PC-9 (cell line): ENCODE results near the gene SPA17. TPM values are rescaled to one million over a fixed set of nuclear protein-coding genes. Genes with fewer than 3 reads are reported as not detected.

Experiments
- BruUV-seq: library from RNA; stranded (reverse); fragments of 400-500 nt; replicated peaks from 2 replicates; lab custom pipeline; 2021; lab: Mats Ljungman, UMichigan
- CTCF ChIA-PET: fragments of 300-600 bp; sonication (Branson Sonifier 250); formaldehyde crosslinking; loops from one replicate; lab custom pipeline; 2022; ENCODE audit warnings: antibody characterized with exemption; lab: Charles Lee
- POLR2A ChIA-PET: fragments of 300-600 bp; sonication (Branson Sonifier 250); formaldehyde crosslinking; loops from one replicate; lab custom pipeline; 2022; ENCODE audit warnings: antibody characterized with exemption; ENCODE audit not compliant: unreplicated experiment; lab: Charles Lee
- DNase-seq, 2 experiments: peaks; one replicate each; pipeline versions ENCODE4 v3.0.0 to v3.0.0-alpha.2; 2015 to 2022; ENCODE audit warnings: mixed read lengths in 1 of 2
- H2AFZ ChIP-seq: fragments of 200-600 bp; sonication (generic); 2 replicates; pipeline ENCODE4 v1.8.1; 2017; ENCODE audit warnings: antibody characterized with exemption
- H3F3A ChIP-seq: fragments of 200-600 bp; sonication (generic); 2 replicates; pipeline ENCODE4 v1.8.1; 2017; ENCODE audit warnings: antibody characterized with exemption, mild to moderate bottlenecking, low read depth; ENCODE audit not compliant: insufficient read depth
- H3K27ac ChIP-seq: fragments of 200-600 bp; sonication (generic); 2 replicates; pipeline ENCODE4 v1.6.1; 2016; ENCODE audit warnings: mixed run types
- H3K27me3 ChIP-seq: fragments of 200-600 bp; sonication (generic); 2 replicates; pipeline ENCODE4 v1.6.1; 2016; ENCODE audit warnings: low read depth, mixed run types; ENCODE audit not compliant: insufficient read depth
- H3K36me3 ChIP-seq: fragments of 200-600 bp; sonication (generic); 2 replicates; pipeline ENCODE4 v1.6.1; 2016; ENCODE audit warnings: low read depth, mixed run types
- H3K4me1 ChIP-seq: fragments of 200-600 bp; sonication (generic); replicated peaks from 2 replicates; pipeline ENCODE4 v1.6.1; 2016; ENCODE audit warnings: mixed run types; ENCODE audit not compliant: insufficient read depth
- H3K4me2 ChIP-seq: fragments of 200-600 bp; sonication (generic); 2 replicates; pipeline ENCODE4 v1.6.1; 2017; ENCODE audit warnings: mixed run types
- H3K4me3 ChIP-seq: fragments of 200-600 bp; sonication (generic); 2 replicates; pipeline ENCODE4 v1.6.1; 2016; ENCODE audit warnings: mixed run types
- H3K79me2 ChIP-seq: fragments of 200-600 bp; sonication (generic); 2 replicates; pipeline ENCODE4 v1.6.1; 2017; ENCODE audit warnings: low read depth, mixed run types
- H3K9me2 ChIP-seq: fragments of 200-600 bp; sonication (generic); 2 replicates; pipeline ENCODE4 v1.8.1; 2017; ENCODE audit warnings: mild to moderate bottlenecking; ENCODE audit not compliant: insufficient read depth
- H3K9me3 ChIP-seq: fragments of 200-600 bp; sonication (generic); 2 replicates; pipeline ENCODE4 v1.8.1; 2016; ENCODE audit warnings: low read depth; ENCODE audit not compliant: insufficient read depth
- H4K20me1 ChIP-seq: fragments of 200-600 bp; sonication (generic); 2 replicates; pipeline ENCODE4 v1.8.1; 2017; ENCODE audit not compliant: insufficient read depth
- CTCF ChIP-seq: fragments of 200-600 bp; sonication (generic); conservative IDR thresholded peaks from 2 replicates; pipeline ENCODE4 v1.6.1; 2017; ENCODE audit warnings: mixed run types, antibody characterized with exemption, mild to moderate bottlenecking, moderate library complexity
- EZH2 ChIP-seq: fragments of 200-600 bp; sonication (generic); IDR thresholded peaks from 2 replicates; pipeline ENCODE4 v1.8.0; 2017; ENCODE audit warnings: antibody characterized with exemption, low read depth
- intact Hi-C: fragments of 100-400 bp; cut with micrococcal nuclease; formaldehyde crosslinking; loops from one replicate; pipeline ENCODE4 v1.10.0; 2022; ENCODE audit not compliant: unreplicated experiment
- total RNA-seq: library from RNA; stranded (reverse); gene quantifications from 2 replicates; pipeline ENCODE4 v1.2.3, GENCODE V29; 2021

The SPA17 gene
- total RNA-seq, 1 experiment from 2014 or later: 15.7 TPM

DNA sequence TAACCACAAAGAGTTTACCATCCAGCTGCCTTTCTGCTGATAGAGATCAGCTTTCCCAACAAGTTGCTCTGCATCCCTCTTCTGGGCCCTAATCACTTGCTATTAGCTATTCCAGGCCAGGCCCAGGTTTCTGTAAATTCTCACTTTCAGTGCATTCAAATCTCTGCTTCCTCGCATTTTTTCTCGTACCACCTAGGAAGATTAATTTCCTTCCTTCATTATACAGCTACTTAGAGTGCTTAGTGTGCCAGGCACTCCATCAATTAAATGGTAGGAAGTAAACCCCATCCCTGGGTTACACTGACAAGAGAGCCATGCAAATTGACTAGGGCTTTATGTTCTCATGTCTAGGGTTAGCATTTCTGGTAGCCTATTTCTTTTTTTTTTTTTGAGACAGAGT is 9.8 kb upstream of the SPA17 start:
- Histone ChIP-seq H3K4me3 (no peak overlapping the region), H3K79me2 (no peaks in the 10 kb centered on the region), H3F3A (no peaks in the 10 kb centered on the region), H3K27ac (no peak overlapping the region), H3K27me3 (no peaks in the 10 kb centered on the region), H3K4me1 (no peaks in the 10 kb centered on the region), H4K20me1 (no peaks in the 10 kb centered on the region), H3K4me2 (no peak overlapping the region), H3K9me2 (no peaks in the 10 kb centered on the region), H2AFZ (no peak overlapping the region), H3K36me3 (no peaks in the 10 kb centered on the region), H3K9me3 (no peaks in the 10 kb centered on the region)
- CTCF ChIA-PET: interaction anchor here (0.6 kb wide), 1 partner anchor 203 kb away, joined by 4 read pairs; no protein-coding TSS in a partner anchor
- no peak for DNase-seq
- POLR2A ChIA-PET: interaction anchor here (0.6 kb wide), 1 partner anchor 213 kb away, joined by 4 read pairs; no protein-coding TSS in a partner anchor
- TF ChIP-seq CTCF: no peak
- TF ChIP-seq EZH2: no peak
- BruUV-seq: no TSS peak
- intact Hi-C loops: no loop called here

- Histone ChIP-seq H3K9me2 (no peaks in the 10 kb centered on the region), H3K9me3 (no peaks in the 10 kb centered on the region), H3K4me3 (no peak overlapping the region), H3K36me3 (no peaks in the 10 kb centered on the region), H3F3A (no peaks in the 10 kb centered on the region), H3K27me3 (no peaks in the 10 kb centered on the region), H4K20me1 (no peaks in the 10 kb centered on the region), H3K4me2 (no peak overlapping the region), H2AFZ (no peak overlapping the region), H3K79me2 (peaks cover 6% of the 10 kb centered on the region), H3K27ac (no peak overlapping the region), H3K4me1 (peaks cover 4% of the 10 kb centered on the region)
- BruUV-seq: no TSS peak
- no peak for DNase-seq
- POLR2A ChIA-PET: no interaction called here
- CTCF ChIA-PET: no interaction called here
- intact Hi-C loops: no loop called here
- TF ChIP-seq EZH2: no peak
Measured at GRCh38 chr11:124667601-124668000, 6.1 kb upstream of the SPA17 start.

DNA sequence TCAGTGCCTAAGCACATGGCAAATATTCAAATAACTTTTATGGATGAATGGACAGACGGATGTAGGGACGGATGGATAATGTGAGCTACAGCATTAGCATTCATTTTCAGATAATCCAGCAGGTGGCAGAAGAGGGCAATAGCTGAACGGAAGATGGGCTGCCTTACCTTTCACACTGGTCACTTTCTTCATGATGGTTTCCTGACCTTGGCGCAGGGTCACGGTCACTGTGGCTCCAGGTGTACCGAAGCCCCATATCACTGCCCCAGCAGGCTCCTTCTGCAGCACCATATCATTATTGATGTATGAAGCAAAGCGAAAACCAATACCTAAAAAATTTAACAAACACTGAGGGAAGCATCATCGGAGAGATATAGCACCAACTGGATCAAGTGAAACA is 4.5 kb upstream of the SPA17 start:
- no peaks in the 10 kb centered on the region for H3K9me3 ChIP-seq
- H4K20me1 ChIP-seq: no peaks in the 10 kb centered on the region
- no peak overlapping the region for H3K4me2 ChIP-seq
- peak in 1 of 2 experiments; percentile 40 for DNase-seq
- no peak overlapping the region for H2AFZ ChIP-seq
- H3K4me3 ChIP-seq: no peak overlapping the region
- POLR2A ChIA-PET: no interaction called here
- no peaks in the 10 kb centered on the region for H3F3A ChIP-seq
- no peaks in the 10 kb centered on the region for H3K36me3 ChIP-seq
- peaks cover 7% of the 10 kb centered on the region for H3K4me1 ChIP-seq
- H3K27ac ChIP-seq: no peak overlapping the region
- no TSS peak for BruUV-seq
- H3K79me2 ChIP-seq: peaks cover 12% of the 10 kb centered on the region
- TF ChIP-seq EZH2: no peak
- peak; percentile 76 for TF ChIP-seq CTCF
- intact Hi-C loops: loop anchor here (1.0 to 2.0 kb wide), 4 partner anchors 78 to 168 kb away; no protein-coding TSS in a partner anchor
- no peaks in the 10 kb centered on the region for H3K27me3 ChIP-seq
- H3K9me2 ChIP-seq: no peaks in the 10 kb centered on the region
- CTCF ChIA-PET: interaction anchor here (0.7 to 2.2 kb wide), 5 partner anchors 27 to 167 kb away, joined by 4 to 12 read pairs (median 10); no protein-coding TSS in a partner anchor
